Measurements from ENCODE around the gene MRNIP.

GRCh38 chr5:179832039-179832745 is 26.4 kb downstream of the MRNIP start:
- no peak for TF ChIP-seq CTCF (conservative IDR thresholded peaks at IDR 0.05)
- TF ChIP-seq EZH2 (IDR thresholded peaks at IDR 0.05; ENCODE audit: low read depth) = no peak
